ENCODE results near the gene TXNDC11. TPM values are rescaled to one million over a fixed set of nuclear protein-coding genes. Genes with fewer than 3 reads are reported as not detected.

Gene TXNDC11
- total and polyA plus RNA-seq, 4 donors, result 19.9 to 43.6 (median 41.1) TPM

- H3K27ac ChIP-seq (ENCODE audit: low read depth in 1 of 2, low read length in 2 of 2), result no peak overlapping the region
- intact Hi-C loops (cut with DNase I), result no loop called here
- no peaks in the 10 kb centered on the region for H3K27me3 ChIP-seq (ENCODE audit: control insufficient read depth in 1 of 2, insufficient read depth in 2 of 2, low read length in 1 of 2)
- no peak overlapping the region for H3K4me3 ChIP-seq (ENCODE audit: low read length in 2 of 2)
- H3K4me1 ChIP-seq (ENCODE audit: control insufficient read depth in 1 of 2, insufficient read depth in 2 of 2, low read length in 2 of 2), result no peaks in the 10 kb centered on the region
- DNase-seq (no peak), ATAC-seq (ENCODE audit: low FRiP score) (peak; percentile 36)
- H3K36me3 ChIP-seq (ENCODE audit: control insufficient read depth in 1 of 2, insufficient read depth in 2 of 2, low read length in 1 of 2), result peaks cover 2 to 8% of the 10 kb centered on the region in 2 donors
- 3 to 7% methylated on average over 3 of the region's 3 CpGs for WGBS, 2 donors
- H3K9me3 ChIP-seq (ENCODE audit: control insufficient read depth, low read length), result no peaks in the 10 kb centered on the region
Observed at GRCh38 chr16:11734025-11734652, 8.5 kb downstream of the TXNDC11 start.

- ATAC-seq (ENCODE audit: low FRiP score) (no peak), DNase-seq (no peak)
- WGBS, 2 donors, result 78 to 81% methylated on average over 3 of the region's 3 CpGs
- Histone ChIP-seq H3K4me3 (ENCODE audit: low read length in 2 of 2) (no peak overlapping the region), H3K27me3 (ENCODE audit: control insufficient read depth in 1 of 2, insufficient read depth in 2 of 2, low read length in 1 of 2) (no peaks in the 10 kb centered on the region), H3K36me3 (ENCODE audit: control insufficient read depth in 1 of 2, insufficient read depth in 2 of 2, low read length in 1 of 2) (peaks cover 2 to 9% of the 10 kb centered on the region in 2 donors), H3K4me1 (ENCODE audit: control insufficient read depth in 1 of 2, insufficient read depth in 2 of 2, low read length in 2 of 2) (no peaks in the 10 kb centered on the region), H3K27ac (ENCODE audit: low read depth in 1 of 2, low read length in 2 of 2) (no peak overlapping the region), H3K9me3 (ENCODE audit: control insufficient read depth, low read length) (no peaks in the 10 kb centered on the region)
- intact Hi-C loops (cut with DNase I), result no loop called here
Observed at GRCh38 chr16:11731222-11731621, 11.4 kb downstream of the TXNDC11 start.

- ATAC-seq (ENCODE audit: low FRiP score), result no peak
- intact Hi-C loops (cut with DNase I), result no loop called here
- no peak for DNase-seq
- H3K27me3 ChIP-seq (ENCODE audit: control insufficient read depth in 1 of 2, insufficient read depth in 2 of 2, low read length in 1 of 2), result no peaks in the 10 kb centered on the region
- H3K4me1 ChIP-seq (ENCODE audit: control insufficient read depth in 1 of 2, insufficient read depth in 2 of 2, low read length in 2 of 2), result no peaks in the 10 kb centered on the region
- 93 to 95% methylated on average over 3 of the region's 3 CpGs for WGBS, 2 donors
- peaks cover 2 to 6% of the 10 kb centered on the region in 2 donors for H3K36me3 ChIP-seq (ENCODE audit: control insufficient read depth in 1 of 2, insufficient read depth in 2 of 2, low read length in 1 of 2)
- no peak overlapping the region for H3K4me3 ChIP-seq (ENCODE audit: low read length in 2 of 2)
- H3K27ac ChIP-seq (ENCODE audit: low read depth in 1 of 2, low read length in 2 of 2), result no peak overlapping the region
- H3K9me3 ChIP-seq (ENCODE audit: control insufficient read depth, low read length), result no peaks in the 10 kb centered on the region
Observed at GRCh38 chr16:11729787-11730186, 12.9 kb downstream of the TXNDC11 start.

GRCh38 chr16:11727796-11728543, 14.7 kb downstream of the TXNDC11 start:
- Histone ChIP-seq H3K36me3 (ENCODE audit: control insufficient read depth in 1 of 2, insufficient read depth in 2 of 2, low read length in 1 of 2) (peaks cover 2 to 6% of the 10 kb centered on the region in 2 donors), H3K9me3 (ENCODE audit: control insufficient read depth, low read length) (no peaks in the 10 kb centered on the region), H3K27me3 (ENCODE audit: control insufficient read depth in 1 of 2, insufficient read depth in 2 of 2, low read length in 1 of 2) (no peaks in the 10 kb centered on the region), H3K4me3 (ENCODE audit: low read length in 2 of 2) (no peak overlapping the region), H3K27ac (ENCODE audit: low read depth in 1 of 2, low read length in 2 of 2) (no peak overlapping the region), H3K4me1 (ENCODE audit: control insufficient read depth in 1 of 2, insufficient read depth in 2 of 2, low read length in 2 of 2) (no peaks in the 10 kb centered on the region)
- ATAC-seq (ENCODE audit: low FRiP score), result no peak
- intact Hi-C loops (cut with DNase I), result no loop called here
- 89 to 93% methylated on average over 4 of the region's 4 CpGs for WGBS, 2 donors
- no peak for DNase-seq

- H3K4me1 ChIP-seq (ENCODE audit: control insufficient read depth in 1 of 2, insufficient read depth in 2 of 2, low read length in 2 of 2), result no peaks in the 10 kb centered on the region
- H3K9me3 ChIP-seq (ENCODE audit: control insufficient read depth, low read length), result no peaks in the 10 kb centered on the region
- H3K27me3 ChIP-seq (ENCODE audit: control insufficient read depth in 1 of 2, insufficient read depth in 2 of 2, low read length in 1 of 2), result no peaks in the 10 kb centered on the region
- 78 to 93% methylated on average over 8 of the region's 8 CpGs for WGBS, 2 donors
- no peak overlapping the region for H3K27ac ChIP-seq (ENCODE audit: low read depth in 1 of 2, low read length in 2 of 2)
- DNase-seq (no peak), ATAC-seq (ENCODE audit: low FRiP score) (no peak)
- no peak overlapping the region for H3K4me3 ChIP-seq (ENCODE audit: low read length in 2 of 2)
- intact Hi-C loops (cut with DNase I), result no loop called here
- H3K36me3 ChIP-seq (ENCODE audit: control insufficient read depth in 1 of 2, insufficient read depth in 2 of 2, low read length in 1 of 2), result peaks cover 0 to 3% of the 10 kb centered on the region in 2 donors
Observed at GRCh38 chr16:11726008-11726407, 16.6 kb downstream of the TXNDC11 start.

- Histone ChIP-seq H3K27me3 (ENCODE audit: control insufficient read depth in 1 of 2, insufficient read depth in 2 of 2, low read length in 1 of 2) (no peaks in the 10 kb centered on the region), H3K9me3 (ENCODE audit: control insufficient read depth, low read length) (no peaks in the 10 kb centered on the region), H3K27ac (ENCODE audit: low read depth in 1 of 2, low read length in 2 of 2) (no peak overlapping the region), H3K4me1 (ENCODE audit: control insufficient read depth in 1 of 2, insufficient read depth in 2 of 2, low read length in 2 of 2) (no peaks in the 10 kb centered on the region), H3K4me3 (ENCODE audit: low read length in 2 of 2) (no peak overlapping the region), H3K36me3 (ENCODE audit: control insufficient read depth in 1 of 2, insufficient read depth in 2 of 2, low read length in 1 of 2) (peaks cover 0 to 4% of the 10 kb centered on the region in 2 donors)
- intact Hi-C loops (cut with DNase I), result no loop called here
- DNase-seq (no peak), ATAC-seq (ENCODE audit: low FRiP score) (no peak)
- WGBS, 2 donors, result 83 to 95% methylated on average over 1 of the region's 1 CpG
Observed at GRCh38 chr16:11725457-11725856, 17.2 kb downstream of the TXNDC11 start.

- DNase-seq (no peak), ATAC-seq (ENCODE audit: low FRiP score) (no peak)
- peaks cover 0 to 2% of the 10 kb centered on the region in 2 donors for H3K36me3 ChIP-seq (ENCODE audit: control insufficient read depth in 1 of 2, insufficient read depth in 2 of 2, low read length in 1 of 2)
- no peaks in the 10 kb centered on the region for H3K4me1 ChIP-seq (ENCODE audit: control insufficient read depth in 1 of 2, insufficient read depth in 2 of 2, low read length in 2 of 2)
- H3K27ac ChIP-seq (ENCODE audit: low read depth in 1 of 2, low read length in 2 of 2), result no peak overlapping the region
- H3K9me3 ChIP-seq (ENCODE audit: control insufficient read depth, low read length), result no peaks in the 10 kb centered on the region
- 81 to 83% methylated on average over 3 of the region's 3 CpGs for WGBS, 2 donors
- H3K27me3 ChIP-seq (ENCODE audit: control insufficient read depth in 1 of 2, insufficient read depth in 2 of 2, low read length in 1 of 2), result no peaks in the 10 kb centered on the region
- intact Hi-C loops (cut with DNase I), result no loop called here
- no peak overlapping the region for H3K4me3 ChIP-seq (ENCODE audit: low read length in 2 of 2)
Observed at GRCh38 chr16:11722468-11722808, 20.2 kb downstream of the TXNDC11 start.

GRCh38 chr16:11721781-11722467, 20.7 kb downstream of the TXNDC11 start:
- ATAC-seq (ENCODE audit: low FRiP score) (no peak), DNase-seq (no peak)
- Histone ChIP-seq H3K4me1 (ENCODE audit: control insufficient read depth in 1 of 2, insufficient read depth in 2 of 2, low read length in 2 of 2) (no peaks in the 10 kb centered on the region), H3K4me3 (ENCODE audit: low read length in 2 of 2) (no peak overlapping the region), H3K27ac (ENCODE audit: low read depth in 1 of 2, low read length in 2 of 2) (no peak overlapping the region), H3K9me3 (ENCODE audit: control insufficient read depth, low read length) (no peaks in the 10 kb centered on the region), H3K36me3 (ENCODE audit: control insufficient read depth in 1 of 2, insufficient read depth in 2 of 2, low read length in 1 of 2) (peaks cover 0 to 2% of the 10 kb centered on the region in 2 donors), H3K27me3 (ENCODE audit: control insufficient read depth in 1 of 2, insufficient read depth in 2 of 2, low read length in 1 of 2) (no peaks in the 10 kb centered on the region)
- 74 to 81% methylated on average over 4 of the region's 4 CpGs for WGBS, 2 donors
- intact Hi-C loops (cut with DNase I), result no loop called here
